22Rv1 (cell line): ENCODE data around the gene ANKRD61.

Experiments used
- CTCF ChIP-seq: fragments of 450-650 bp; IDR thresholded peaks from 2 replicates; pipeline ENCODE4 v1.5.1; 2017; ENCODE audit warnings: mild to moderate bottlenecking
- ZFX ChIP-seq: fragments of 450-650 bp; IDR thresholded peaks from 2 replicates; pipeline ENCODE4 v1.6.1; 2017; ENCODE audit warnings: antibody characterized with exemption, borderline replicate concordance

DNA sequence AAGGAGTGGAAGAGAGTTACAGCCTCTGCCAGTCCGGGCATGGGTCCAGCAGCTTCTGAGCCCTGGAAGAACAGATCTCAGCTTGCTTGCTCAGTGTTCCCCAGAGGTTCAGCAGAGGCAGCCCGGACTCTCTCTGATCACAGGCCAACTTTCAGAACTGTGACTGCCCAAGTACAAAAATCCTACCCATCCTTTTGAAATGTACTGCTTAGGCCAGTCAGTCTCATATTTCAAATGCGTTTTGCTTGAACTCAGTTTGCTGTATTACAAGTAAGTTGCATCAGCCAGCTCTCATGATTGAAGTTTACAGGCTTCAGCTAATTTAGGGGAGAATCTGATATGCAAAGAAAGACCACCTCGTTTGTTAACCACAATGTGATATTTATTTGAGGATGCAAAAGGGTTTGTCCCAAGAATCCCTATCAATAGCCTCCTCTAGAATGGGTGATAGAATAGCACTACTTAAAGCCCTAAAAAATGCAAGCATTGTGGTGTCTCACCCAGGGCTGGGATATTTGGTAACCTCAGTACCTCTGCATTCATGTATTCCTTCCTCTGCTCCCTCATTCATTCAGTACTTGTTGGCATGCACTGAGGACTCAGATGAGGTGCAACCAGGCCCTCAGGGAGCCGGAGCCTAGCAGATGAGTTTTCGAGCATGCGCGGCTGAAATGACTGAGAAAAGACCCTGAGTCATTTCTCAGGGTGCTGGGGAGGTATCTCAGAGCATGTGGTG lies 15.1 kb upstream of the ANKRD61 start:
- no peak for TF ChIP-seq CTCF
- TF ChIP-seq ZFX = no peak
